ENCODE data around the gene SLIT3.

Gene SLIT3

GRCh38 chr5:168870910-168871309 is 430.0 kb downstream of the SLIT3 start:
- no peak for FAIRE-seq
- DNase-seq (ENCODE audit: extremely low spot score, insufficient read length, low read depth), result no peak

- DNase-seq (ENCODE audit: extremely low spot score, insufficient read length, low read depth) (no peak), FAIRE-seq (no peak)
These were observed 431.2 kb downstream of the SLIT3 start for GRCh38 chr5:168869615-168870227.

GRCh38 chr5:168867241-168867640 is 433.7 kb downstream of the SLIT3 start:
- DNase-seq (ENCODE audit: extremely low spot score, insufficient read length, low read depth) (no peak), FAIRE-seq (no peak)

- no peak for FAIRE-seq
- no peak for DNase-seq (ENCODE audit: extremely low spot score, insufficient read length, low read depth)
These were observed 435.0 kb downstream of the SLIT3 start for GRCh38 chr5:168865968-168866367.

- no peak for FAIRE-seq
- no peak for DNase-seq (ENCODE audit: extremely low spot score, insufficient read length, low read depth)
These were observed 437.9 kb downstream of the SLIT3 start for GRCh38 chr5:168863021-168863420.

- DNase-seq (ENCODE audit: extremely low spot score, insufficient read length, low read depth) (no peak), FAIRE-seq (no peak)
These were observed 440.4 kb downstream of the SLIT3 start for GRCh38 chr5:168860503-168860902.

- DNase-seq (ENCODE audit: extremely low spot score, insufficient read length, low read depth) (no peak), FAIRE-seq (no peak)
These were observed 440.9 kb downstream of the SLIT3 start for GRCh38 chr5:168860081-168860480.

- DNase-seq (ENCODE audit: extremely low spot score, insufficient read length, low read depth), result no peak
- FAIRE-seq, result no peak
These were observed 441.5 kb downstream of the SLIT3 start for GRCh38 chr5:168859471-168859870.

- no peak for FAIRE-seq
- DNase-seq (ENCODE audit: extremely low spot score, insufficient read length, low read depth), result no peak
These were observed 441.9 kb downstream of the SLIT3 start for GRCh38 chr5:168858994-168859393.

GRCh38 chr5:168858371-168858770 is 442.6 kb downstream of the SLIT3 start:
- no peak for DNase-seq (ENCODE audit: extremely low spot score, insufficient read length, low read depth)
- FAIRE-seq, result no peak

GRCh38 chr5:168853972-168854371 is 447.0 kb downstream of the SLIT3 start:
- DNase-seq (ENCODE audit: extremely low spot score, insufficient read length, low read depth) (no peak), FAIRE-seq (no peak)

GRCh38 chr5:168852329-168852728 is 448.6 kb downstream of the SLIT3 start:
- FAIRE-seq, result no peak
- DNase-seq (ENCODE audit: extremely low spot score, insufficient read length, low read depth), result no peak

- no peak for FAIRE-seq
- DNase-seq (ENCODE audit: extremely low spot score, insufficient read length, low read depth), result peak; percentile 9
These were observed 449.0 kb downstream of the SLIT3 start for GRCh38 chr5:168851902-168852321.

- DNase-seq (ENCODE audit: extremely low spot score, insufficient read length, low read depth) (no peak), FAIRE-seq (no peak)
These were observed 450.3 kb downstream of the SLIT3 start for GRCh38 chr5:168850683-168851082.

GRCh38 chr5:168848569-168848968 is 452.4 kb downstream of the SLIT3 start:
- FAIRE-seq (no peak), DNase-seq (ENCODE audit: extremely low spot score, insufficient read length, low read depth) (no peak)

- no peak for FAIRE-seq
- DNase-seq (ENCODE audit: extremely low spot score, insufficient read length, low read depth), result no peak
These were observed 453.3 kb downstream of the SLIT3 start for GRCh38 chr5:168847511-168848073.

GRCh38 chr5:168844922-168845296 is 456.0 kb downstream of the SLIT3 start:
- FAIRE-seq (no peak), DNase-seq (ENCODE audit: extremely low spot score, insufficient read length, low read depth) (no peak)

- DNase-seq (ENCODE audit: extremely low spot score, insufficient read length, low read depth), result no peak
- FAIRE-seq, result no peak
These were observed 456.7 kb downstream of the SLIT3 start for GRCh38 chr5:168844016-168844921.

- DNase-seq (ENCODE audit: extremely low spot score, insufficient read length, low read depth), result no peak
- no peak for FAIRE-seq
These were observed 457.5 kb downstream of the SLIT3 start for GRCh38 chr5:168843277-168844015.

GRCh38 chr5:168842571-168843205 is 458.3 kb downstream of the SLIT3 start:
- DNase-seq (ENCODE audit: extremely low spot score, insufficient read length, low read depth) (no peak), FAIRE-seq (no peak)

All from GM18507 (cell line).